EL (cell line): ENCODE data around the gene VPS37D.
A peak's percentile ranks its signal among the peaks of the same experiment; 100 is the strongest.
"Not testable (repeated sequence)": the region's sequence is repeated elsewhere in the genome, so short reads cannot be mapped to it uniquely, and the experiment has no call there.

Experiments used
- DNase-seq: peaks from one replicate; pipeline ENCODE4 v3.0.0-alpha.2; 2016

The VPS37D gene

GRCh38 chr7:73646785-73647724 lies 20.6 kb upstream of the VPS37D start:
- no peak for DNase-seq

GRCh38 chr7:73647725-73648592 lies 19.7 kb upstream of the VPS37D start:
- DNase-seq = no peak

DNA sequence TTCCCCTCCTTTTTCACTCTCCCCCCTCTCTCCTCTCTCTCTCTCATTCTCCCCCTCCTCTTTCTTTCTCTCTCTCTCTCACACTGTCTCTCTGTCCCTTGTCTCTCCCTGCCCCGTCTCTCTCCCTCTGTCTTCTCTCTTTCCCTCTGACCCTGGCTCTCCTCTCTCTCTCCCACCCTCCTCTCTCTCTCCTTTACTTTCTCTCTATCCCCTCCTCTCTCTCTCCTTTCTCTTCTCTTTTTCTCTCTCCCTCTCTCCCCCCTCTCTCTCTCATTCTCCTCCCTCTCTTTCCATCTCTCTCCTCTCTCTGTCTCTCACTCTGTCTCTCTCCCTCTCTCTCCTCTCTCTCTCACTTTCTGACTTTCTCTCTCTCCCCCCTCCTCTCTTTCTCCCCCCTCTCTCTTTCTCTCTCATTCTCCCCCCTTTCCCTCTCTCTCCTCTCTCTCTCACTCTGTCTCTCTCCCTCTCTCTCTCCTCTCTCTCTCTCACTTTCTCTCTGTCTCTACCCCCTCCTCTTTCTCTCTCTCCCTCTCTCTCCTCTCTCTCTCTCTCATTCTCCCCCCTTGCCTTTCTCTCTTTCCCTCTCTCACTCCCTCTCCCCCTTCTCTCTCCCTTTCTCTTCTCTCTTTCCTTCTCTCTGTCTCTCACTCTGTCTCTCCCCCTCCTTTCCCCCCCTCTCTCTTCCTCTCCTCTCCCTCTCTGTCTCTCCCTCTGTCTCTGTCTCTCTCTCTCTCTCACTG lies 18.9 kb upstream of the VPS37D start:
- no peak for DNase-seq

DNA sequence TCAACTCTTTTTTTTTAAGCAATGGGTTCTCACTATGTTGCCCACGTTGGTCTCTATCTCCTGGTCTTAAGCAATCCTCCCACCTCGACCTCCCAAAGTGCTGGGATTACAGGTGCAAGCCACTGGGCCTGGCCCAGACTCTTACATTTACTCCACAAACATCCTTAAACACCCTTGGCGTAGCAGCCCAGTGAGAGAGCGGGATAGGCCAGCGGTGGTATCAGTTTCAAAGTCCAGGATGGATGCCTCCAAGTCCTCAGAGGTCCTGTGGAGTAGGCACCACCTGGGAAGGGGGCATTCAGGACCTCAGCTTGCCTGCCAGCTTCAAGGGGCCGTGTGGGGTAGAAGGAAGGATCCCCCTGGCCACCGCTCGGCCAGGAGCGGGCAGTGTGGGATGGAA lies 18.1 kb upstream of the VPS37D start:
- DNase-seq = no peak

DNA sequence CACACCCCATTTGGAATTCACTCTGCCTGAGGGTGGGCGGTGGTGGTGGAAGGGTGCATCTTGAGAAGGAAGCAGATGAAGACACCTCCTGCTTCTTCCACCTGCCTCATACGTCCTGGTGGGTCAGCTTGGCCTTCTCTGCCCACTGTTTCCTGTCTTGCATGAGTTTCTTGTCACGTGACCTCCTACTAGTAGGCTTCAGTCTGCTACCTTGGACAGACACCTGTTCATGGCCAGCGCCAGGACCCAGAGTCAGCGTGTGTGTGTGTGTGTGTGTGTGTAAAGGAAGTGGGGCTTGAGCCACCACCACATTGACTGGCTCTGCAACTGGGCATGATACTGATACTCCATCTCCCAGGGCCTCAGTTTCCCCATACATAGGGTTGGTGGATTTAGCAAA lies 17.1 kb upstream of the VPS37D start:
- no peak for DNase-seq

DNA sequence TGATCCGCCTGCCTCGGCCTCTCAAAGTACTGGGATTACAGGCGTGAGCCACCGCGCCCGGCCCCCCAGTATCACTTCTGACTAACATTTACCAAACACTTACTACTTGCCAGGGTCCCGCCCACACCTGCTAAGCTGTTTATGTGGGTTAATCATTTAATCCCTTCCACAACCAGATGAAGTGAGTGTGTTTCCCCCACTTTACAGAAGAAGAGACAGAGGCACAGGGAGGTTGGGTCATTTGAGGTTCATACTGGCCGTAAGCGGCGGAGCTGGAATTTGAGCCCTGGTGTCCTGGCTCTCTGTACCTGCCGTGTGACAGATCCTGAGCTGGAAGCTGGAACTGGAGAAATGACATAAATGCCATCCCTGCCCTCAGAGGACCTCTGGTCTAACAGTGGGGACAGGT lies 15.1 kb upstream of the VPS37D start:
- no peak for DNase-seq

DNA sequence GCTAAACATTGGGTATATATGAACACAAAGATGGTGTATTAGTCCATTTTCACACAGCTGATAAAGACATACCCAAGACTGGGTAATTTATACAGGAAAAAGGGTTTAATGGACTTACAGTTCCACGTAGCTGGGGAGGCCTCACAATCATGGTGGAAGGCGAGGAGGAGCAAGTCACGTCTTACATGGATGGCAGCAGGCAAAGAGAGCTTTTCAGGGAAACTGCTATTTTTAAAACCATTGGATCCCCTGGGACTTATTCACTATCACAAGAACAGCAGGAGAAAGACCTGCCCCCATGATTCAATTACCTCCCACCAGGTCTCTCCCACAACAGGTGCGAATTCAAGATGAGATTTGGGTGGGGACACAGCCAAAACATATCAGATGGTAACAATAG lies 12.3 kb upstream of the VPS37D start:
- not testable (repeated sequence) for DNase-seq

DNA sequence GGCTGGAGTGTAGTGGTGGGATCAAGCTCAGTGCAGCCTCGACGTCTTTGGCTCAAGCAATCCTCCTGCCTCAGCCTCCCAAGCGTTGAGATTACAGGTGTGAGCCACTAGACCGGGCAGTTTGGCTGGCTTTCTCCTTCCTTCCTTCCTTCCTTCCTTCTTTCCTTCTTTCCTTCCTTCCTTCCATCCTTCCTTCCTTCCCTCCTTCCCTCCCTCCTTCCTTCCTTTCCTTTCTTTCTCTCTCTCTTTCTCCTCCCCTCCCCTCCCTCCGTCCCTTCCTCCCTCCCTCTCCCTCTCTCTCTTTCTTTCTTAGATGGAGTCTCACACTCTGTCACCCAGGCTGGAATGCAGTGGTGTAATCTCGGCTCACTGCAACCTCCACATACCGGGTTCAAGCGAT lies 7.6 kb upstream of the VPS37D start:
- DNase-seq = no peak

- DNase-seq = not testable (repeated sequence)
Measured at GRCh38 chr7:73660594-73660993, 7.0 kb upstream of the VPS37D start.

DNA sequence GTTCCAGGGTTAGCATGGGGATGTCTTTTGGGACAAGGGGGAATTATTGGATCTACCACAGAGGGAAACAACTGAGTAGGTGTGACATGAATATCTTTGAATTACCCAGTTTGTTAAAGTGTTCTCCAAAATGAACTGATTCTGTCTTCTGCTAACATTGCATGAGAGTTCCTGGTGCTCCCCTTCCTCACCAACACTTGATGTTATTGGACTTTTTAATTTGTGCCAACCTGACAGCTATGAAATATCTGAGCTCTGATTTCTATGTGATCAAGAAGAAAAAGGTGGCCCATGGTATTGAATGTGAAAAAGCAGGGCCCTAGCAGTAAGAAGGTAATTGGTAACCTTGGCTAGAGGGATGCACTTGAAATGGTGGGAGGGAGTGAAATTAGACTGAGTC lies 4.6 kb upstream of the VPS37D start:
- DNase-seq = no peak

DNA sequence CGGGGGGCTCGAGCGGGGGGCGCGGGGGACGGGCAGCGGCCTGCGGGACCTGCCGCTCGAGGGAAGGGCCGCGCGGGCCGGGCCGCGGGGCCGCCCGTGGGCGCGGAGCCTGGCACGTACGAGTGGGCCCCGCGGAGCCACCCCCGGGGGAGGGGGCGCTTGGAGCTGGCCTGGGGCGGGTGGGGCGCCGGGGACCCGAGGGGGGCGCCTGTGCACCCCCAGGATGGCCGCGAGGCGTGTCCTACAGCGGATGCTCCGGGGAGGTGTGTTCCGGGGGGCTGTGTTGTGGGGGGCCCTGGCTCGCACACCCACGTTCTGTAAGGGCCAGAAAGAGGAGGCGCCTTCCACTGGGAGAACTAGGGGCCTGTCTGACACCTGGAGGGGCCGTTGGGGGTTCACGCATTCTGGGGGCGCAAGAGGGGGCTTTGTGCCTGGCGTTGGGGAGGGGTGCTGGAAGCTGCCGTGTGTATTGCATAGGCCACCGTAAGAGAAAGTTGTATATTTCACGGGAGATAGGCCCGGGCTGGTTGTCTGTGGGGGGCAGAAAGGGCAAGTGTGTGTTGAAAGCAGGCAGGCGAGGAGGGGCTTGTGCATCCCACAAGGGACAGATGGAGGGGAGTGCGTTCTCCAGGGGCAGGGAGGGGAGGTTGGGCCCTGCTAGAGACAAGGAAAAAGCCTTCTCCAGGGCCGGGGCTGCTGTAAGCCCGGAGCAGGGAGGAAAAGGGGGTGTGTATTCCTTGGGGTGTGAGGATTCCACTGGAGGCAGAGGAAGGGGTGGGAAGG lies 663 bp downstream of the VPS37D start:
- peak; percentile 12 for DNase-seq

- no peak for DNase-seq
Measured at GRCh38 chr7:73668886-73669230, 1.2 kb downstream of the VPS37D start.

DNA sequence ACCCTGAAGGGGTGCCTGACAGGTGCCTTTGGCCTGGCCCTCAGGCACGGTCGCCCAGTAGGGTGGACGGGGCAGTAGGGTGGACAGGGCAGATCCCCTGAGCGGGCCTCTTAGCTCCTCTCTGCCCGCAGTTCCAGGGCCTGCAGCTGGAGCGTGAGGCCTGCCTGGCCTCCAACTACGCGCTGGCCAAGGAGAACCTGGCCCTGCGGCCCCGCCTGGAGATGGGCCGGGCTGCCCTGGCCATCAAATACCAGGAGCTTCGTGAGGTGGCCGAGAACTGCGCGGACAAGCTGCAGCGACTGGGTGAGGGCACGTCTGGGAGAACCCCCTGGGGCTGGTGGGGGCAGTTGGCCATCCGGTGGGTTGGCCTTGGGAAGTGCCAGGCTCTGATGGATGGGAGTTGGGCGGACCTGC lies 1.7 kb downstream of the VPS37D start:
- DNase-seq = no peak

- no peak for DNase-seq
Measured at GRCh38 chr7:73669858-73670385, 2.3 kb downstream of the VPS37D start.

- no peak for DNase-seq
Measured at GRCh38 chr7:73671322-73671661, 3.7 kb downstream of the VPS37D start.

DNA sequence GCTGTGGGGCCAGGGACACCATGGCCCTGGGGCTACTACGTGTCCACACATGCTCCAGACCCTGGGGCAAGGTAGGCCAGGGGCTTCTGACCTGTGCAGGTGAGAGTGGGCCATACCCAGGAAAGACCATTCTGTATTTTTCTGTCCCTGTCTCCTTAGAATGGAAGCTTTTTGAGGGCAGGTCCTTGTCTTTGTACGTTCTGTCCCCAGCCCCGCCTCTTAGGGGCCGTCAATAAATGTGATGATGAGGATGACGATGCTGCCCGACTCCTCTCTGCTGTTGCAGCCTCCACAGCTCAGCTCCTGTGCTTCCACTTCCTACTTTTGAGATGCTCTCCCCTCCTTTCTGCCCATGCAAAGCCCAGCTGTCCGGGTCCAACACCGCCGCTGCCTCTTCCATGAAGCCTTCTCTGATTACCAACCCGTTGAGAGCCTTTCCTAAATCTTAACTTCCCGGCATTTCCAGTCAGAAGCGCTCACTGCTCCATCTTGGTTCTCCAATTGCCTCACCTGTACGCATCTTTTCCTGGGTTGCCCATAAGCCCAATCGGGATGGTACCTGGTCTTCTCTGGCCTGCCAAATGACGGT lies 4.3 kb downstream of the VPS37D start:
- no peak for DNase-seq

DNA sequence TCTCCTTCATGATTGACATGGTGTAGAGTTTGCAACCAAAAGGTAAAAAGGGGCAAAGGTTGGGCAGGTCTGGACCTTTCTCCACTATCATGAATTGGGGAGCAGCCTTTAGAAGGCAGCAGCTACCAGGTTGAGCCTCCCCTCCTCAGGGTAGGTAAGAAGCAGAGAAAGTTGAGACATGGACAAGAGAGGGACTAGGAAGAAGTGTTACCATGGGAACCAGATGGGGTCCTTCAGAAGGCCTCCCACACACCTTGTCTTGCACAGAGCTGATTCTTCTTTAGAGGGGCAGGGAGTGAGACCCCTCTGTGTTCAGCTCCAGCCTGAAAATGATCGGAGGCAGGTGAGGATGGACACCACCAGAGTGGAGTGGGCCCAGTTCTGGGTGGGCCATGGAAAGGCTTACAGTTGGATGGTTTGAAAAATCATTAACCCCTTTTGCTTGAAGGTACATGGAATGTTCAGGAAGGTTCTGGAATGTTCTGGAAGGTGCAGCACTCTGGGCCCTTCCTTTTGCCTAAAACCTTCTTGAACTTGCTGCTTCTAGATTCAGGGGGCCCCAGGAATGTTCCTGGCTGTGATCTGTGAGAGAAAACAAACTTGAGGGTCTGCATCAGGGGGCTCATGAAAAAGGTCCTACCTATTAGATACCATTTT lies 7.0 kb downstream of the VPS37D start:
- DNase-seq = no peak

DNA sequence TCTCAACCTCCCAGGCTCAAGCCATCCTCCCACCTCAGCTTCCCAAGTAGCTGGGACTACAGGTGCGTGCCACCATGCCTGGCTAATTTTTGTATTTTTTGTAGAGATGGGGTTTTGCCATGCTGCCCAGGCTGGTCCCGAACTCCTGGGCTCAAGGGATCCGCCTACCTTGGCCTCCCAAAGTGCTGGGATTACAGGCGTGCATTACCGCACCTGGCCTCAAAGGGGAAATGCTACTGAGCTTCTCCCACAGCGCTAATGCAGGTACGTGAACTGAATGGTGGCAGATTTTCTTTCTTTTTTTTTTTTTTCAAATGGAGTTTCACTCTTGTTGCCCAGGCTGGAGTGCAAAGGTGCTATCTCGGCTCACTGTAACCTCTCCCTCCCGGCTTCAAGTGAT lies 8.4 kb downstream of the VPS37D start:
- not testable (repeated sequence) for DNase-seq

DNA sequence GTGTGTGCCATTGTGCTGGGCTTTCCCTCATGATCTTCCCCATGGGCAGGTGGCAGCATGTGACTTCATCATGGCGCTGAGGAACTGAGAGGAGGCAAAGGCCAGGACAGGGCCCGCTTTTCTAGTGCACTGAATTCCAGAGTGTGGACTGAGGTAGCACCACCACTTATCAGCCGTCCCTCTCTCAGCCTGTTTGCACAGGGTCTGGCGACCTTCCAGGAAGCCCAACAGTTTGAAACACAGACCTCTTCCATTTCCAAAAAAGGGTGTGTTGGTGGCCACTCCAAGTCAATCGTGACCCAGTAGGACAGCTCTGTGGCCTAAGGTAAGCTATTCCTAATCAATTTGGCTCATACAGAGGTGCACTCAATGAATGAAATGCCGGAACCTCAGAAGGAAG lies 11.2 kb downstream of the VPS37D start:
- DNase-seq = no peak

GRCh38 chr7:73679709-73680108 lies 12.1 kb downstream of the VPS37D start:
- no peak for DNase-seq

DNA sequence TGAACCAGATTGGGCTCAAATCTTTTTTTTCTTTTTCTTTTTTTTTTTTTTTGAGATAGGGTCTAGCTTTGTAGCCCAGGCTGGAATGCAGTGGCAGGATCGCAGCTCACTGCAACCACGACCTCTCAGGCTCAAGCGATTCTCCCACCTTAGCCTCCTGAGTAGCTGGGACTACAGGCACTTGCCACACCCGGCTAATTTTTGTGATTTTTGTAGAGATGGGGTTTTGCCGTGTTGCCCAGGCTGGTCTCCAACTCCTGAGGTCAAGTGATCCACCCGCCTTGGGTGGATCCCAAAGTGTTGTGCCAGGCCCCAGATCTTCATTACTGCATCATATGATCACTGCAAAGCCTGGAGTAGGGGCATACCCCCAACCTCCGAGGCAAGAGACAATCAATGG lies 12.9 kb downstream of the VPS37D start:
- no peak for DNase-seq
